ENCODE results near the gene APH1A.

The APH1A gene

GRCh38 chr1:150288382-150288781 is 19.6 kb upstream of the APH1A start:
- H3K27me3 ChIP-seq (ENCODE audit: control insufficient read depth, insufficient read depth, low read length), result no peaks in the 10 kb centered on the region
- no peak overlapping the region for H3K4me2 ChIP-seq (ENCODE audit: low read length)
- H3K9ac ChIP-seq (ENCODE audit: low read depth, low read length), result no peak overlapping the region
- H3K4me1 ChIP-seq (ENCODE audit: control insufficient read depth, insufficient read depth, low read length), result peaks cover 3% of the 10 kb centered on the region
- H3K36me3 ChIP-seq (ENCODE audit: insufficient read depth, low read length), result no peaks in the 10 kb centered on the region
- H3K9me3 ChIP-seq (replicated peaks; ENCODE audit: low read length), result no peaks in the 10 kb centered on the region
- H3K4me3 ChIP-seq (ENCODE audit: low read length), result no peak overlapping the region

- H3K9ac ChIP-seq (ENCODE audit: low read depth, low read length), result no peak overlapping the region
- H3K27me3 ChIP-seq (ENCODE audit: control insufficient read depth, insufficient read depth, low read length), result no peaks in the 10 kb centered on the region
- peak overlapping the region; percentile 84 for H3K4me2 ChIP-seq (ENCODE audit: low read length)
- no peaks in the 10 kb centered on the region for H3K36me3 ChIP-seq (ENCODE audit: insufficient read depth, low read length)
- no peaks in the 10 kb centered on the region for H3K9me3 ChIP-seq (replicated peaks; ENCODE audit: low read length)
- H3K4me3 ChIP-seq (ENCODE audit: low read length), result no peak overlapping the region
- peaks cover 18% of the 10 kb centered on the region for H3K4me1 ChIP-seq (ENCODE audit: control insufficient read depth, insufficient read depth, low read length)
These were observed 14.4 kb upstream of the APH1A start for GRCh38 chr1:150283260-150283659.

GRCh38 chr1:150282558-150282958 is 13.7 kb upstream of the APH1A start:
- peaks cover 18% of the 10 kb centered on the region for H3K4me1 ChIP-seq (ENCODE audit: control insufficient read depth, insufficient read depth, low read length)
- peak overlapping the region; percentile 84 for H3K4me2 ChIP-seq (ENCODE audit: low read length)
- H3K27me3 ChIP-seq (ENCODE audit: control insufficient read depth, insufficient read depth, low read length), result no peaks in the 10 kb centered on the region
- H3K9ac ChIP-seq (ENCODE audit: low read depth, low read length), result peak overlapping the region; percentile 37
- H3K4me3 ChIP-seq (ENCODE audit: low read length), result peak overlapping the region; percentile 69
- no peaks in the 10 kb centered on the region for H3K36me3 ChIP-seq (ENCODE audit: insufficient read depth, low read length)
- H3K9me3 ChIP-seq (replicated peaks; ENCODE audit: low read length), result no peaks in the 10 kb centered on the region

- peak within 1 kb of the TSS; percentile 84 for H3K4me2 ChIP-seq (ENCODE audit: low read length)
- H3K9me3 ChIP-seq (replicated peaks; ENCODE audit: low read length), result no peaks in the 10 kb centered on the region
- H3K9ac ChIP-seq (ENCODE audit: low read depth, low read length), result peak within 1 kb of the TSS; percentile 78
- peak within 1 kb of the TSS; percentile 69 for H3K4me3 ChIP-seq (ENCODE audit: low read length)
- no peaks in the 10 kb centered on the region for H3K27me3 ChIP-seq (ENCODE audit: control insufficient read depth, insufficient read depth, low read length)
- peaks cover 18% of the 10 kb centered on the region for H3K4me1 ChIP-seq (ENCODE audit: control insufficient read depth, insufficient read depth, low read length)
- no peaks in the 10 kb centered on the region for H3K36me3 ChIP-seq (ENCODE audit: insufficient read depth, low read length)
These were observed 13.1 kb upstream of the APH1A start, which contains the start of gene CIART for GRCh38 chr1:150281758-150282557. CIART (plus strand) TSS chr1:150282554; CDS start chr1:150283268, 714 bp downstream.

- H3K9ac ChIP-seq (ENCODE audit: low read depth, low read length), result peak overlapping the region; percentile 78
These were observed 12.5 kb upstream of the APH1A start for GRCh38 chr1:150281221-150281757.

GRCh38 chr1:150280138-150280707 is 11.4 kb upstream of the APH1A start:
- H3K4me2 ChIP-seq (ENCODE audit: low read length), result no peak overlapping the region
- no peak overlapping the region for H3K9ac ChIP-seq (ENCODE audit: low read depth, low read length)
- no peaks in the 10 kb centered on the region for H3K27me3 ChIP-seq (ENCODE audit: control insufficient read depth, insufficient read depth, low read length)
- no peaks in the 10 kb centered on the region for H3K9me3 ChIP-seq (replicated peaks; ENCODE audit: low read length)
- H3K4me3 ChIP-seq (ENCODE audit: low read length), result no peak overlapping the region
- H3K4me1 ChIP-seq (ENCODE audit: control insufficient read depth, insufficient read depth, low read length), result peaks cover 18% of the 10 kb centered on the region
- H3K36me3 ChIP-seq (ENCODE audit: insufficient read depth, low read length), result no peaks in the 10 kb centered on the region

More at GRCh38 chr1:150281221-150281757, 12.5 kb upstream of the APH1A start:
- Histone ChIP-seq H3K4me1 (ENCODE audit: control insufficient read depth, insufficient read depth, low read length) (peaks cover 18% of the 10 kb centered on the region), H3K4me3 (ENCODE audit: low read length) (peak overlapping the region; percentile 69), H3K27me3 (ENCODE audit: control insufficient read depth, insufficient read depth, low read length) (no peaks in the 10 kb centered on the region), H3K9me3 (replicated peaks; ENCODE audit: low read length) (no peaks in the 10 kb centered on the region), H3K36me3 (ENCODE audit: insufficient read depth, low read length) (no peaks in the 10 kb centered on the region), H3K4me2 (ENCODE audit: low read length) (peak overlapping the region; percentile 84)

GRCh38 chr1:150273311-150273710 is 4.5 kb upstream of the APH1A start:
- no peaks in the 10 kb centered on the region for H3K36me3 ChIP-seq (ENCODE audit: insufficient read depth, low read length)
- H3K27me3 ChIP-seq (ENCODE audit: control insufficient read depth, insufficient read depth, low read length), result no peaks in the 10 kb centered on the region
- no peak overlapping the region for H3K4me3 ChIP-seq (ENCODE audit: low read length)
- peaks cover 14% of the 10 kb centered on the region for H3K4me1 ChIP-seq (ENCODE audit: control insufficient read depth, insufficient read depth, low read length)
- H3K9ac ChIP-seq (ENCODE audit: low read depth, low read length), result no peak overlapping the region
- peak overlapping the region; percentile 19 for H3K4me2 ChIP-seq (ENCODE audit: low read length)
- H3K9me3 ChIP-seq (replicated peaks; ENCODE audit: low read length), result no peaks in the 10 kb centered on the region

GRCh38 chr1:150271291-150271959 is 2.6 kb upstream of the APH1A start:
- Histone ChIP-seq H3K4me3 (ENCODE audit: low read length) (no peak overlapping the region), H3K36me3 (ENCODE audit: insufficient read depth, low read length) (peaks cover 9% of the 10 kb centered on the region), H3K9ac (ENCODE audit: low read depth, low read length) (no peak overlapping the region), H3K27me3 (ENCODE audit: control insufficient read depth, insufficient read depth, low read length) (no peaks in the 10 kb centered on the region), H3K4me1 (ENCODE audit: control insufficient read depth, insufficient read depth, low read length) (peaks cover 22% of the 10 kb centered on the region), H3K4me2 (ENCODE audit: low read length) (no peak overlapping the region), H3K9me3 (replicated peaks; ENCODE audit: low read length) (no peaks in the 10 kb centered on the region)

GRCh38 chr1:150269451-150269850 is 635 bp upstream of the APH1A start:
- Histone ChIP-seq H3K9me3 (replicated peaks; ENCODE audit: low read length) (no peaks in the 10 kb centered on the region), H3K27me3 (ENCODE audit: control insufficient read depth, insufficient read depth, low read length) (no peaks in the 10 kb centered on the region), H3K4me2 (ENCODE audit: low read length) (peak overlapping the region; percentile 94), H3K9ac (ENCODE audit: low read depth, low read length) (peak overlapping the region; percentile 98), H3K4me3 (ENCODE audit: low read length) (peak overlapping the region; percentile 94), H3K36me3 (ENCODE audit: insufficient read depth, low read length) (peaks cover 27% of the 10 kb centered on the region), H3K4me1 (ENCODE audit: control insufficient read depth, insufficient read depth, low read length) (peaks cover 22% of the 10 kb centered on the region)

- Histone ChIP-seq H3K36me3 (ENCODE audit: insufficient read depth, low read length) (peaks cover 30% of the 10 kb centered on the region), H3K4me3 (ENCODE audit: low read length) (peak overlapping the region; percentile 94), H3K9me3 (replicated peaks; ENCODE audit: low read length) (no peaks in the 10 kb centered on the region), H3K4me2 (ENCODE audit: low read length) (peak overlapping the region; percentile 94), H3K27me3 (ENCODE audit: control insufficient read depth, insufficient read depth, low read length) (no peaks in the 10 kb centered on the region), H3K9ac (ENCODE audit: low read depth, low read length) (peak overlapping the region; percentile 98), H3K4me1 (ENCODE audit: control insufficient read depth, insufficient read depth, low read length) (peaks cover 22% of the 10 kb centered on the region)
These were observed 494 bp downstream of the APH1A start for GRCh38 chr1:150268340-150268704.

- no peaks in the 10 kb centered on the region for H3K27me3 ChIP-seq (ENCODE audit: control insufficient read depth, insufficient read depth, low read length)
- H3K4me2 ChIP-seq (ENCODE audit: low read length), result peak overlapping the region; percentile 94
- H3K4me1 ChIP-seq (ENCODE audit: control insufficient read depth, insufficient read depth, low read length), result peaks cover 21% of the 10 kb centered on the region
- H3K36me3 ChIP-seq (ENCODE audit: insufficient read depth, low read length), result peaks cover 30% of the 10 kb centered on the region
- H3K4me3 ChIP-seq (ENCODE audit: low read length), result peak overlapping the region; percentile 94
- peak overlapping the region; percentile 98 for H3K9ac ChIP-seq (ENCODE audit: low read depth, low read length)
- H3K9me3 ChIP-seq (replicated peaks; ENCODE audit: low read length), result no peaks in the 10 kb centered on the region
These were observed 920 bp downstream of the APH1A start for GRCh38 chr1:150267896-150268295.

Data from skeletal muscle satellite cell (primary cell).